NCI-H187 treated with DMSO at 0.1 percent for 48 hours (cell line): ENCODE results near the gene WDR89.
"Not testable (repeated sequence)": the region's sequence is repeated elsewhere in the genome, so short reads cannot be mapped to it uniquely, and the experiment has no call there.

Source experiments
- DNase-seq: peaks from one replicate; lab custom pipeline; 2025; lab: John Stamatoyannopoulos, UW

The WDR89 gene

DNA sequence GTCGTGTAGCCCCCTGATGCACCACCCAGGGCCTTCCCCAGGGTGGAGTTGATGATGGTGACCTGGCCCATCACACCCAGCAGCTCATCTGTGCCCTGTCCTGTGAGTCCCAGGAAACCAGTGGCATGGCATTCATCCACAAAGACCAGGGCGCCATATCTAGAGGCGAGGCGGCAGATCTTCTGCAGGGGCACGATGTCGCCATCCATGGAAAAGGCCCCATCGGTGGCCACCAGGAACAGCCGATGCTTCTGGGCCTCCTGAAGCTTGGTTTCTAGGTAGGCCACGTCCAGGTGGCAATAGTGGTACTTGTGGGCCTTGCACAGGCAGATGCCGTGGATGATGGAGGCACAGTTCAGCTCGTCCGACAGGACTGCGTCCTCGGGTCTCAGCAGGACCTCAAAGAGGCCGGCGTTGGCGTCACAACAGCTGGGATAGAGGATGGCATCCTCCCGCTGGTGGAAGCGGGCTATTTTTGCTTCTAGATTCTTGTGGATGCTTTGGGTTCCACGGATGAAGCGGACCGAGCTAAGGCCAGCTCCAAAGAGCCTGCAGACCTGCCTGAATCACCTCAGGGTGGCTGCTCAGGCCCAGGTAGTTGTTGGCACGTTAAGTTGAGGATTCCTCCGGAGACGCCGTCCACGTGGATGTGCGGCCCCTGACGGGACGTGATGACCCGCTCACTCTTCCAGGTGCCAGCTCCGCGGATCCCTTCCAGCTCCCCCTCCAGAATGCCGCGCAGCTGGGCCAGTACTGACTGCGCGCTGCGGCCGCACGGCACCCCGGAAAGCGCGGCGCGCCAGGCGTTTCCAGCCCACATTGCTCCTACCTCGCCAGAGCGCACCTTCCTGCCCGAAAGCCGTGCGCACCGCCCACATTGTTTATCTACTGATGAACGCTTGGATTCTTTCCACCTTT is 47.0 kb downstream of the WDR89 start:
- DNase-seq, result no peak

- not testable (repeated sequence) for DNase-seq
Observed at GRCh38 chr14:63583046-63583445, 58.6 kb downstream of the WDR89 start.

DNA sequence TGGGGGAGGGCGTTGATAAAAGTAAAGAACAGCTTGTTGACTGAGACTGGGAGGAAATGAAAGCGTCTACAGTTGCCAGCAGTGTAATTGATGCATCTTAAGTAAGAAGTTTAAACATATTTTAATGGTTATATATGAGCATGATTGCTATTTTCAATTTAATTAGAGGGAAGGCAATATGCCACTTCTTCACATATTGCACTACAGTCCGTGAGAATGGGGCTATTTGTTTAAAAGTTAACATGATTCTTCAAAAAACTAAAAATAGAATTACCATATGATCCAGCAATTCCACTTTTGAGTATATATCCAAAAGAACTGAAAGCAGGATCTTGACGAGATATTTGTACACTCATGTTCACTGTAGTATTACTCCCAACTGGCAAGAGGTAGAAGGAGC is 60.2 kb downstream of the WDR89 start:
- DNase-seq, result no peak

DNA sequence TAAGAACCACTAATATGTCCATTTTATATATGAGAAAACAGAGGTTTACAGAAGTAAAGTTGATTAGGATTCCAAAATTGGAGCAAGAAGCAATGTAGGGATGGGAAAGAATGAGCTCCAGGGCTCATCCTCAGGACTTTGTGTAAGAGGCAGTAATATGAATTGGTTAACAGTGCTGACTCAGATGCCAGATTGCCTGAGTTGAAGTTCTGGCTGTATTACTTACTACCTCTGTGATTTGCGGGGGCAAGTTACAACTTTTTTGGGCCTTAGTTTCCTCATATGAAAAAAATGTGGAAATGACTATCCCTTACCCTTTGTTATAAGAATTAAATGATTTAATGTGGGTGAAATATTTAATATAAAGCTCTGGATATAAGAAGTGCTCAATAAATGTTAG is 63.4 kb downstream of the WDR89 start:
- DNase-seq, result no peak

DNA sequence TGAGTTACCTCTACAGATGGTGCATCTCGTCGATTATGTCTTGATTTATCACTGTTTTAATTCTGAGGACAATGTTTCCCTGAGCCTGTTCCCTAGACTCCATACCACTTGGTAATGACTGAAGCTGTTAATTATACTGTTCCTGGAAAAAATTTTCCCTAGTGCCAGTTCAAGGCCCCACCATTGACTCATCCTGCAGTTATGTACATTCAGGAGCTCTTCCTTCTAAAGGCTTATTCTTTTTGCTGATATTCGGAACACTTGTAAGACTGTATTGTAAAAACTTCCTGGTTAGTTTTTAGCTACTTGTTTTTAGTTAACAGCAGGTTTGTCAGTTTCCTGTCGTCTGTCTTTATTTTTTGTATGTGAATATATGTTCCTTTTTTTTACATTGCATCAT is 68.1 kb downstream of the WDR89 start:
- DNase-seq, result no peak

- no peak for DNase-seq
Observed at GRCh38 chr14:63565448-63565847, 76.2 kb downstream of the WDR89 start.

- no peak for DNase-seq
Observed at GRCh38 chr14:63564318-63564717, 77.4 kb downstream of the WDR89 start.

GRCh38 chr14:63563370-63564026 is 78.2 kb downstream of the WDR89 start:
- DNase-seq, result no peak

- no peak for DNase-seq
Observed at GRCh38 chr14:63562405-63562804, 79.3 kb downstream of the WDR89 start.

DNA sequence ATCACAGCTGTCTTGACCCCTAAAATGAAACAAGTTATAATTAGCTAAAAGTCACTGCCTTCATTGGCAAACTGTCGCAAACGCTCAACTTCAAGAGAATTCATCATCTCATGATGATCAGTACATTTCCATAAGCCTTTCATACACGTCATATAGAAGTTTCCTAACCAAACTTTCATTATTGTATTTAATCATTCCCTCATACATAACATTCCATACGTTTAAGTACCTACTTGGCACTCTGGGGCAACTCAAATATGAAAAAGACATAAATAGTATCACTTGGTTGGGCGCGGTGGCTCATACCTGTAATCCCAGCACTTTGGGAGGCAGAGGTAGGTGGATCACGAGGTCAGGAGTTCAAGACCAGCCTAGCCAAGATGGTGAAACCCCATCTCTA is 86.1 kb downstream of the WDR89 start:
- no peak for DNase-seq

- DNase-seq, result no peak
Observed at GRCh38 chr14:63551332-63551731, 90.3 kb downstream of the WDR89 start.

GRCh38 chr14:63547798-63548335 is 93.8 kb downstream of the WDR89 start:
- no peak for DNase-seq
